Left lobe of liver (tissue), 2 donors: ENCODE data around the gene SOX21. TPM values are rescaled to one million over a fixed set of nuclear protein-coding genes. Genes with fewer than 3 reads are reported as not detected.

Source experiments
- ATAC-seq: fragments of 200-7000 bp; cut with Tn5 transposase; one replicate; pipeline ENCODE4 v1.9.1; 2020; ENCODE audit warnings: mild to moderate bottlenecking, moderate library complexity
- DNase-seq: peaks from one replicate; pipeline ENCODE4 v3.0.0-alpha.2; 2020; ENCODE audit warnings: low spot score
- total RNA-seq: library from RNA; stranded (reverse); gene quantifications from one replicate; pipeline ENCODE4 v1.2.1, GENCODE V29; 2021
- donor health status: DM: no; HTN: no; CAD: no; lungs with moderate emphysema.
- donor health status: DM: no; HTN: yes; CAD: no.

The SOX21 gene
- total RNA-seq, 1 donor from 2014 or later, result not detected

GRCh38 chr13:94709001-94709834 lies 3.1 kb downstream of the SOX21 start:
- no peak for ATAC-seq
- DNase-seq, result no peak

- DNase-seq, result no peak
- ATAC-seq, result no peak
These were observed 4.1 kb downstream of the SOX21 start for GRCh38 chr13:94708031-94708859.

GRCh38 chr13:94707400-94708021 lies 4.8 kb downstream of the SOX21 start:
- ATAC-seq (no peak), DNase-seq (no peak)

GRCh38 chr13:94706843-94707399 lies 5.4 kb downstream of the SOX21 start:
- no peak for ATAC-seq
- no peak for DNase-seq

GRCh38 chr13:94706101-94706842 lies 6.1 kb downstream of the SOX21 start:
- ATAC-seq (no peak), DNase-seq (no peak)

- DNase-seq, result no peak
- ATAC-seq, result no peak
These were observed 7.0 kb downstream of the SOX21 start for GRCh38 chr13:94705081-94706030.

- ATAC-seq (no peak), DNase-seq (no peak)
These were observed 7.8 kb downstream of the SOX21 start for GRCh38 chr13:94704377-94705080.

- ATAC-seq, result no peak
- DNase-seq, result no peak
These were observed 8.5 kb downstream of the SOX21 start for GRCh38 chr13:94703721-94704314.

GRCh38 chr13:94703271-94703670 lies 9.1 kb downstream of the SOX21 start:
- DNase-seq, result no peak
- ATAC-seq, result no peak

- no peak for ATAC-seq
- no peak for DNase-seq
These were observed 9.9 kb downstream of the SOX21 start for GRCh38 chr13:94702181-94703041.

- ATAC-seq, result no peak
- DNase-seq, result no peak
These were observed 10.8 kb downstream of the SOX21 start for GRCh38 chr13:94701313-94702180.

GRCh38 chr13:94700536-94700935 lies 11.8 kb downstream of the SOX21 start:
- ATAC-seq (no peak), DNase-seq (no peak)

- peak; percentile 28 for ATAC-seq
- no peak for DNase-seq
These were observed 12.3 kb downstream of the SOX21 start for GRCh38 chr13:94700051-94700535.

- ATAC-seq, result no peak
- no peak for DNase-seq
These were observed 16.2 kb downstream of the SOX21 start for GRCh38 chr13:94696171-94696570.

- DNase-seq (no peak), ATAC-seq (no peak)
These were observed 20.3 kb downstream of the SOX21 start for GRCh38 chr13:94692030-94692429.

GRCh38 chr13:94683409-94683808 lies 28.9 kb downstream of the SOX21 start:
- no peak for DNase-seq

More at GRCh38 chr13:94683409-94683808, 28.9 kb downstream of the SOX21 start:
- no peak for ATAC-seq
